ENCODE data around the gene RBM20.

Gene RBM20

GRCh38 chr10:110758898-110759297 lies 114.8 kb downstream of the RBM20 start:
- no peak for TF ChIP-seq CTCF (IDR thresholded peaks at IDR 0.05; ENCODE audit: low read depth, low read length)
- DNase-seq (ENCODE audit: low read depth, low spot score): peak; percentile 79
- in situ Hi-C loops (cut with HindIII; ENCODE audit: low sequenced_read_pairs): no loop called here
- no peak overlapping the region for H3K4me3 ChIP-seq (ENCODE audit: low read depth, low read length)

- no peak overlapping the region for H3K4me3 ChIP-seq (ENCODE audit: low read depth, low read length)
- no peak for DNase-seq (ENCODE audit: low read depth, low spot score)
- in situ Hi-C loops (cut with HindIII; ENCODE audit: low sequenced_read_pairs): no loop called here
- no peak for TF ChIP-seq CTCF (IDR thresholded peaks at IDR 0.05; ENCODE audit: low read depth, low read length)
Observed at GRCh38 chr10:110759523-110759922, 115.4 kb downstream of the RBM20 start.

GRCh38 chr10:110762109-110762848 lies 118.1 kb downstream of the RBM20 start:
- no peak overlapping the region for H3K4me3 ChIP-seq (ENCODE audit: low read depth, low read length)
- DNase-seq (ENCODE audit: low read depth, low spot score): no peak
- in situ Hi-C loops (cut with HindIII; ENCODE audit: low sequenced_read_pairs): no loop called here
- TF ChIP-seq CTCF (IDR thresholded peaks at IDR 0.05; ENCODE audit: low read depth, low read length): no peak

- in situ Hi-C loops (cut with HindIII; ENCODE audit: low sequenced_read_pairs): no loop called here
- TF ChIP-seq CTCF (IDR thresholded peaks at IDR 0.05; ENCODE audit: low read depth, low read length): no peak
- no peak overlapping the region for H3K4me3 ChIP-seq (ENCODE audit: low read depth, low read length)
- DNase-seq (ENCODE audit: low read depth, low spot score): no peak
Observed at GRCh38 chr10:110762849-110763211, 118.7 kb downstream of the RBM20 start.

GRCh38 chr10:110764378-110764777 lies 120.2 kb downstream of the RBM20 start:
- no peak for DNase-seq (ENCODE audit: low read depth, low spot score)
- in situ Hi-C loops (cut with HindIII; ENCODE audit: low sequenced_read_pairs): no loop called here
- H3K4me3 ChIP-seq (ENCODE audit: low read depth, low read length): no peak overlapping the region
- TF ChIP-seq CTCF (IDR thresholded peaks at IDR 0.05; ENCODE audit: low read depth, low read length): no peak

- no peak for DNase-seq (ENCODE audit: low read depth, low spot score)
- TF ChIP-seq CTCF (IDR thresholded peaks at IDR 0.05; ENCODE audit: low read depth, low read length): no peak
- no peak overlapping the region for H3K4me3 ChIP-seq (ENCODE audit: low read depth, low read length)
- in situ Hi-C loops (cut with HindIII; ENCODE audit: low sequenced_read_pairs): no loop called here
Observed at GRCh38 chr10:110764793-110765512, 120.8 kb downstream of the RBM20 start.
